HCT116 (cell line): ENCODE results near the gene CEACAM3. TPM values are rescaled to one million over a fixed set of nuclear protein-coding genes. Genes with fewer than 3 reads are reported as not detected.

ENCODE experiments used
- ATAC-seq: fragments of 200-7000 bp; cut with Tn5 transposase; 2 replicates; pipeline ENCODE4 v1.9.1; 2020; ENCODE audit warnings: mild to moderate bottlenecking, moderate library complexity
- BruUV-seq: library from RNA; stranded (reverse); fragments of 400-500 nt; replicated peaks from 2 replicates; lab custom pipeline; 2021; lab: Mats Ljungman, UMichigan
- CTCF ChIA-PET: fragments of 300-600 bp; sonication (Branson Sonifier 250); formaldehyde crosslinking; loops from one replicate; lab custom pipeline; 2021; ENCODE audit warnings: antibody characterized with exemption; lab: Charles Lee
- POLR2A ChIA-PET: fragments of 300-600, 350-600 bp; sonication (Branson Sonifier 250); formaldehyde crosslinking; loops from one replicate; lab custom pipeline; 2021; ENCODE audit warnings: antibody characterized with exemption; lab: Charles Lee
- RAD21 ChIA-PET, 2 experiments: fragments of 300-600 bp; sonication (Branson Sonifier 250); formaldehyde crosslinking; loops; one replicate each; lab custom pipeline; 2023; ENCODE audit warnings: low total read pairs in 2 of 2; ENCODE audit not compliant: uncharacterized antibody in 2 of 2, unreplicated experiment in 2 of 2, low non-redundant PET in 1 of 2; lab: Charles Lee
- DNase-seq: peaks from one replicate; pipeline ENCODE4 v3.0.0-alpha.2; 2010; ENCODE audit warnings: low read depth, low spot score
- H2AFZ ChIP-seq: fragments of 200-600 bp; shearing (Covaris generic), sonication (generic); 2 replicates; pipeline ENCODE4 v1.6.1; 2017; ENCODE audit warnings: low read depth, mixed run types, mixed read lengths, antibody characterized with exemption, low read length; ENCODE audit not compliant: poor library complexity, severe bottlenecking
- H3K27ac ChIP-seq: 2 replicates; pipeline ENCODE4 v1.5.1; 2012; ENCODE audit warnings: low read depth, low read length
- H3K27me3 ChIP-seq: fragments of 200-600 bp; sonication (generic); 2 replicates; pipeline ENCODE4 v1.6.1; 2016; ENCODE audit warnings: mixed run types, low read length, mixed read lengths; ENCODE audit not compliant: insufficient read depth
- H3K36me3 ChIP-seq, 2 experiments: fragments of 200-500 bp in 1 of 2; fragments of 200-600 bp in 1 of 2; sonication (Bioruptor generic) in 1 of 2; sonication (generic) in 1 of 2; 2 replicates each; pipeline versions ENCODE4 v1.5.1 to v1.6.1; 2014 to 2016; ENCODE audit warnings: low read length in 2 of 2, inconsistent platforms in 1 of 2, mixed read lengths in 1 of 2, mixed run types in 1 of 2; ENCODE audit not compliant: insufficient read depth in 2 of 2, control insufficient read depth in 1 of 2
- H3K4me1 ChIP-seq, 2 experiments: fragments of 200-600 bp in 1 of 2; sonication (generic) in 1 of 2; 2 replicates each; pipeline versions ENCODE4 v1.5.1 to v1.6.1; 2012 to 2017; ENCODE audit warnings: low read length in 2 of 2, inconsistent platforms in 1 of 2, mild to moderate bottlenecking in 1 of 2, mixed read lengths in 1 of 2, mixed run types in 1 of 2, moderate library complexity in 1 of 2; ENCODE audit not compliant: insufficient read depth in 2 of 2, control insufficient read depth in 1 of 2
- H3K4me2 ChIP-seq: fragments of 200-600 bp; sonication (generic); 2 replicates; pipeline ENCODE4 v1.6.1; 2017; ENCODE audit warnings: mixed run types, low read length, mixed read lengths
- H3K4me3 ChIP-seq, 2 experiments: fragments of 200-600 bp in 1 of 2; sonication (generic) in 1 of 2; replicated peaks in 1 of 2; 2 replicates each; pipeline ENCODE4 v1.5.1; 2011 to 2016; ENCODE audit warnings: low read length in 2 of 2, control low read depth in 1 of 2, low read depth in 1 of 2, mild to moderate bottlenecking in 1 of 2, mixed read lengths in 1 of 2, mixed run types in 1 of 2
- H3K79me2 ChIP-seq: fragments of 200-600 bp; sonication (generic); 2 replicates; pipeline ENCODE4 v1.6.1; 2017; ENCODE audit warnings: mild to moderate bottlenecking, mixed run types, low read length, moderate library complexity, mixed read lengths; ENCODE audit not compliant: insufficient read depth
- H3K9ac ChIP-seq: fragments of 200-600 bp; sonication (generic); 2 replicates; pipeline ENCODE4 v1.6.1; 2016; ENCODE audit warnings: low read length, mixed read lengths
- H3K9me2 ChIP-seq: fragments of 200-600 bp; sonication (generic), shearing (Covaris generic); 2 replicates; pipeline ENCODE4 v1.6.1; 2017; ENCODE audit warnings: mixed run types, mild to moderate bottlenecking, moderate library complexity; ENCODE audit not compliant: insufficient read depth
- H3K9me3 ChIP-seq, 2 experiments: fragments of 200-500 bp in 1 of 2; fragments of 200-600 bp in 1 of 2; sonication (Bioruptor generic) in 1 of 2; sonication (generic) in 1 of 2; 2 replicates each; pipeline ENCODE4 v1.6.1; 2014 to 2017; ENCODE audit warnings: low read length in 2 of 2, mixed read lengths in 2 of 2, inconsistent platforms in 1 of 2, low read depth in 1 of 2, mild to moderate bottlenecking in 1 of 2, mixed run types in 1 of 2, moderate library complexity in 1 of 2; ENCODE audit not compliant: control insufficient read depth in 1 of 2, insufficient read depth in 1 of 2
- H4K20me1 ChIP-seq: fragments of 200-600 bp; sonication (generic), shearing (Covaris generic); 2 replicates; pipeline ENCODE4 v1.6.1; 2017; ENCODE audit warnings: mixed run types, mild to moderate bottlenecking, moderate library complexity; ENCODE audit not compliant: insufficient read depth
- CEBPB ChIP-seq: IDR thresholded peaks from 2 replicates; pipeline ENCODE4 v1.6.1; 2012; ENCODE audit warnings: low read depth
- ELF1 ChIP-seq: IDR thresholded peaks from 2 replicates; pipeline ENCODE4 v1.6.1; 2012; ENCODE audit warnings: low read depth, borderline replicate concordance
- EZH2phosphoT487 ChIP-seq: fragments of 200-600 bp; IDR thresholded peaks from 2 replicates; pipeline ENCODE4 v1.6.1; 2018; ENCODE audit warnings: antibody characterized with exemption, borderline replicate concordance
- JUND ChIP-seq: IDR thresholded peaks from 2 replicates; pipeline ENCODE4 v1.6.1; 2012
- POLR2AphosphoS5 ChIP-seq: IDR thresholded peaks from 2 replicates; pipeline ENCODE4 v1.6.1; 2011; ENCODE audit warnings: mild to moderate bottlenecking, low read depth, low read length, moderate library complexity
- REST ChIP-seq: IDR thresholded peaks from 2 replicates; pipeline ENCODE4 v1.6.1; 2012; ENCODE audit warnings: low read depth
- SIN3A ChIP-seq: IDR thresholded peaks from 2 replicates; pipeline ENCODE4 v1.6.1; 2012; ENCODE audit warnings: low read depth
- YY1 ChIP-seq: IDR thresholded peaks from 2 replicates; pipeline ENCODE4 v1.6.1; 2011; ENCODE audit warnings: low read length, low read depth, moderate library complexity, mild to moderate bottlenecking; ENCODE audit not compliant: insufficient replicate concordance; ENCODE audit errors: extremely low read depth
- ZBTB33 ChIP-seq: IDR thresholded peaks from 2 replicates; pipeline ENCODE4 v1.6.1; 2011; ENCODE audit warnings: mild to moderate bottlenecking, low read length, moderate library complexity; ENCODE audit not compliant: insufficient replicate concordance; ENCODE audit errors: extremely low read depth
- ZNF274 ChIP-seq: fragments of 200-500 bp; sonication (Bioruptor generic); IDR thresholded peaks from 2 replicates; pipeline ENCODE4 v1.6.1; 2014; ENCODE audit warnings: mild to moderate bottlenecking, low read depth, low read length, inconsistent platforms
- intact Hi-C: fragments of 100-400 bp; cut with micrococcal nuclease; formaldehyde crosslinking; loops from 2 replicates; pipeline ENCODE4 v1.10.0; 2022
- total RNA-seq: library from RNA; stranded (reverse); gene quantifications from one replicate; pipeline ENCODE4 v1.2.1, GENCODE V29; 2021; ENCODE audit not compliant: unreplicated experiment
- TF ChIP-seq, protein P1 (sequence below), 3 experiments: fragments of 200-600 bp in 1 of 3; sonication (generic) in 1 of 3; IDR thresholded peaks in 2 of 3; conservative IDR thresholded peaks in 1 of 3; 2 replicates each; pipeline ENCODE4 v1.5.1; 2012 to 2017; ENCODE audit warnings: low read depth in 2 of 3, low read length in 2 of 3, antibody characterized with exemption in 1 of 3, borderline replicate concordance in 1 of 3, control low read depth in 1 of 3, mild to moderate bottlenecking in 1 of 3, mixed read lengths in 1 of 3, mixed run types in 1 of 3, moderate library complexity in 1 of 3; ENCODE audit not compliant: insufficient read depth in 1 of 3

Gene CEACAM3
- total RNA-seq, 1 experiment from 2014 or later, result not detected

DNA sequence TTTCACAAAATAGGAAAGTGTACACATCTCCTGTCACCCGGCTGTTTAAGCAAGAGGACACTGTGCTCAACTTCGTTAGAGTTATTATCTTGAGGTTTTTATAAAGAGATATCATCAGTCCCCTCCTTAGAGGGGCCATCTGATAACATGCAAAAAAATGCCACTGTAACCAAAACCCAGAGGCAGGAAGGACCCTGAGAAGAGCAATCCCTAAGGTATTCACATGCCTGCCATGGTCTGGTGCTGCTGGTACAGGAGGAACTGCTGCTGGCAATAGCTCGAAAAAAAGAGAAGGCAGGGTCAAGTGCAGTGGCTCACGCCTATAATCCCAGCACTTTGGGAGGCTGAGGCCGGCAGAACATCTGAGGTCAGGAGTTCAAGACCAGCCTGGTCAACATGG lies 12.8 kb upstream of the CEACAM3 start:
- RAD21 ChIA-PET, result no interaction called here
- no peak for DNase-seq
- Histone ChIP-seq H4K20me1 (no peaks in the 10 kb centered on the region), H3K79me2 (no peaks in the 10 kb centered on the region), H3K9ac (no peak overlapping the region), H3K4me1 (peaks cover 0 to 4% of the 10 kb centered on the region in 2 experiments; a peak in 1 of 4 replicates), H3K9me2 (no peaks in the 10 kb centered on the region), H3K9me3 (no peaks in the 10 kb centered on the region), H3K27ac (no peak overlapping the region), H2AFZ (no peak overlapping the region), H3K4me3 (no peak overlapping the region), H3K4me2 (no peak overlapping the region), H3K27me3 (peaks cover 69% of the 10 kb centered on the region), H3K36me3 (no peaks in the 10 kb centered on the region)
- no peak for ATAC-seq
- BruUV-seq, result no TSS peak
- POLR2A ChIA-PET, result interaction anchor here (1.6 kb wide), 1 partner anchor 8 kb away, joined by 5 read pairs; no protein-coding TSS in a partner anchor
- TF ChIP-seq SIN3A (no peak), POLR2AphosphoS5 (no peak)
- intact Hi-C loops, result no loop called here
- CTCF ChIA-PET, result interaction anchor here (1.5 to 4.6 kb wide), 5 partner anchors 8 to 77 kb away, joined by 4 to 43 read pairs (median 5); no protein-coding TSS in a partner anchor

- ChIA-PET RAD21 (no interaction called here), CTCF (interaction anchor here (1.0 to 4.6 kb wide), 9 partner anchors 8 to 142 kb away, joined by 3 to 43 read pairs (median 6); no protein-coding TSS in a partner anchor), POLR2A (interaction anchor here (1.6 kb wide), 1 partner anchor 9 kb away, joined by 5 read pairs; no protein-coding TSS in a partner anchor)
- Histone ChIP-seq H3K9me3 (no peaks in the 10 kb centered on the region), H3K79me2 (no peaks in the 10 kb centered on the region), H4K20me1 (no peaks in the 10 kb centered on the region), H3K27me3 (peaks cover 65% of the 10 kb centered on the region), H2AFZ (no peak overlapping the region), H3K4me3 (no peak overlapping the region), H3K27ac (no peak overlapping the region), H3K4me1 (peaks cover 0 to 4% of the 10 kb centered on the region in 2 experiments; a peak in 1 of 4 replicates), H3K9me2 (no peaks in the 10 kb centered on the region), H3K9ac (no peak overlapping the region), H3K36me3 (no peaks in the 10 kb centered on the region), H3K4me2 (no peak overlapping the region)
- intact Hi-C loops, result no loop called here
- BruUV-seq, result no TSS peak
- ATAC-seq (no peak), DNase-seq (no peak)
- TF ChIP-seq, protein P1, sequence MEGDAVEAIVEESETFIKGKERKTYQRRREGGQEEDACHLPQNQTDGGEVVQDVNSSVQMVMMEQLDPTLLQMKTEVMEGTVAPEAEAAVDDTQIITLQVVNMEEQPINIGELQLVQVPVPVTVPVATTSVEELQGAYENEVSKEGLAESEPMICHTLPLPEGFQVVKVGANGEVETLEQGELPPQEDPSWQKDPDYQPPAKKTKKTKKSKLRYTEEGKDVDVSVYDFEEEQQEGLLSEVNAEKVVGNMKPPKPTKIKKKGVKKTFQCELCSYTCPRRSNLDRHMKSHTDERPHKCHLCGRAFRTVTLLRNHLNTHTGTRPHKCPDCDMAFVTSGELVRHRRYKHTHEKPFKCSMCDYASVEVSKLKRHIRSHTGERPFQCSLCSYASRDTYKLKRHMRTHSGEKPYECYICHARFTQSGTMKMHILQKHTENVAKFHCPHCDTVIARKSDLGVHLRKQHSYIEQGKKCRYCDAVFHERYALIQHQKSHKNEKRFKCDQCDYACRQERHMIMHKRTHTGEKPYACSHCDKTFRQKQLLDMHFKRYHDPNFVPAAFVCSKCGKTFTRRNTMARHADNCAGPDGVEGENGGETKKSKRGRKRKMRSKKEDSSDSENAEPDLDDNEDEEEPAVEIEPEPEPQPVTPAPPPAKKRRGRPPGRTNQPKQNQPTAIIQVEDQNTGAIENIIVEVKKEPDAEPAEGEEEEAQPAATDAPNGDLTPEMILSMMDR (IDR thresholded peaks at IDR 0.05 in 2 of 3, conservative IDR thresholded peaks at IDR 0.05 in 1 of 3; ENCODE audit: borderline replicate concordance in 1 of 3, insufficient read depth in 1 of 3, low read depth in 2 of 3, low read length in 2 of 3), result no peak
- TF ChIP-seq YY1, result no peak
- no peak for TF ChIP-seq REST
- no peak for TF ChIP-seq ZNF274
- no peak for TF ChIP-seq ELF1
- TF ChIP-seq ZBTB33, result no peak
- TF ChIP-seq JUND, result no peak
- no peak for TF ChIP-seq CEBPB
- no peak for TF ChIP-seq EZH2phosphoT487
These were observed 12.1 kb upstream of the CEACAM3 start for GRCh38 chr19:41784312-41784711.
